ENCODE measurements around the gene BCR.
"Not testable (repeated sequence)": the region's sequence is repeated elsewhere in the genome, so short reads cannot be mapped to it uniquely, and the experiment has no call there.

BCR gene

DNA sequence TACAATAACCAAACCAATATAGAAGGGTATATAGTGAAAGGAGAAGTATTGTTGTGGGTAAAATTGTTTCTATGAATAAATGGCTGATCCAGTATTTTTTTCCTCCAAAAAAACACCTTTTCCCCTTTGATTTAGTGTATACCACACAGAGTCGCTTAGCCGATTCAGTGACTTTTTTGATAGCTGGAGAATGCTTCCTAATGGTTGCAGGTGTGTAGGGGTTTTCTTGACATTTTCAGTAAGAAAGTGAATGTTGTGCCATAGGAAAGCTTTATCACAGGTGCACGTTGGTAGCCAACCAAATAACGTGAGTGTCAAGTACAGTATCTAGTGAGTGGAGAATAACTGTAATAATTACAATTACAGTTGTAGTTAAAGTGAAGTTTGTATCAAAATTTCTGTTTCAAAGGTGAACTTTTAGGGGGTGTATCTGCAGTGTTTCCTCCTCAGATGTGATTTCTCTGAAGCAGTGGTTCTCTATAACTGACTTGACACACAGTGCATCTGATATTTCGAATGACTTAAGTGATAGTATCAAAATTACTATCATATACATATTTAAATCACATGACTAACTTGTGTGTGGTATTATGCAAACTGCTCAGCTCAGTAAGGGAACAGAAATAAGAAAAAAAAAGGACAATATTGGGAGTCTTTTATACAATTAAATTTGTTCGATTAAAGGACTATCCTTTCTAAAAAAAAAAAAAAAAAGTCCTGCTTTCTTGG, 143.8 kb downstream of the BCR start:
- not testable (repeated sequence) for DNase-seq

DNA sequence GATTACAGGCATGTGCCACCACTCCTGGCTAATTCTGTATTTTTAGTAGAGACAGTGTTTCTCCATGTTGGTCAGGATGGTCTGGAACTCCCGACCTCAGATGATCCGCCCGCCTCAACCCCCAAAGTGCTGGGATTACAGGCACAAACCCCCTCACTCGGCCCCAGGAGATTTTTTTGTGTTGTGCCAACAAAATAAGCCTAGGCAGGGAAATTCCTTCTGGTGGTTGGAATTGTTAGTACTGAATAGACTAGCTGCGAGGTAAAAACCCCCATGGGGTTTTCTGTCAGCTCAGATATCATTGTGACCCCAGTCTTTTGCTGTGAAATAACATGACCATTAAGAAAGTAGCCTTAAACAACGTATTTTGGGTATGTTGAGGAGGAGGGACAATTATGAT, 144.9 kb downstream of the BCR start:
- no peak for DNase-seq

DNA sequence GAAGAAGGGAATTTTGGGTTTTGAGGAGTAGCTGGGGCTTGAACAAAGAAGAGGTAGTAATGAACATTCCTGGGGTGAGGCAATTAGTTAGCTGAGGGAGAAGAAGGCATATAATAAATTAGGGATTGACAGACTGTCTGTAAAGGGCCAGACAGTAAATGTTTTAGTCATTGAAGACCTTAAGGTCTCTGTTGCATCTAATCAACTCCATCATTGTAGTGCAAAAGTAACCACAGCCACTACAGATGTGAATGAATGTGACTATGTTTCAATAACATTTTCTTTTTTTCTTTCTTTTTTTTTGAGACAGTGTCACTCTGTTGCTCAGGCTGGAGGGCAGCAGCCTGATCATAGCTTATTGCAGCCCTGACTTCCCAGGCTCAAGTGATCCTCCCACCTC, 153.5 kb downstream of the BCR start:
- not testable (repeated sequence) for DNase-seq

DNA sequence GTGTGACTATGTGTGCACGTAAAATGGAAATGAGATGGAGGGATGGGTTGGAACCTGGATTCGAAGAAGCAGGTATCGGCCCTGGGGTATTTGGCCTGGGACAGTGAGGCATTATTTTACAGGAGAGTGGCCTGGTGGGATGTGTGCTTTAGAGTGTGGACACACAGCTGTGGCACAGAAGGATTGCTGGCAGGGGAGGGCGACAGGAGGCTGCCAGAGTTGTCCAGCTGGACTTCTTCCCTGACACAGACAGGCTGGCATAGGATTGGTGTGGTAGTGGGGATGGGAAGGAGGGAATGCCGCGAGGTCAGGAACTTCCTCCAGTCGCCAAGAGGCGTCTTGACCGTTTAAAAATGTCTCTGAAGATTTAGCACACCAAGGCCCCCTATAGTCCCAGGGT, 157.4 kb downstream of the BCR start:
- not testable (repeated sequence) for DNase-seq

DNA sequence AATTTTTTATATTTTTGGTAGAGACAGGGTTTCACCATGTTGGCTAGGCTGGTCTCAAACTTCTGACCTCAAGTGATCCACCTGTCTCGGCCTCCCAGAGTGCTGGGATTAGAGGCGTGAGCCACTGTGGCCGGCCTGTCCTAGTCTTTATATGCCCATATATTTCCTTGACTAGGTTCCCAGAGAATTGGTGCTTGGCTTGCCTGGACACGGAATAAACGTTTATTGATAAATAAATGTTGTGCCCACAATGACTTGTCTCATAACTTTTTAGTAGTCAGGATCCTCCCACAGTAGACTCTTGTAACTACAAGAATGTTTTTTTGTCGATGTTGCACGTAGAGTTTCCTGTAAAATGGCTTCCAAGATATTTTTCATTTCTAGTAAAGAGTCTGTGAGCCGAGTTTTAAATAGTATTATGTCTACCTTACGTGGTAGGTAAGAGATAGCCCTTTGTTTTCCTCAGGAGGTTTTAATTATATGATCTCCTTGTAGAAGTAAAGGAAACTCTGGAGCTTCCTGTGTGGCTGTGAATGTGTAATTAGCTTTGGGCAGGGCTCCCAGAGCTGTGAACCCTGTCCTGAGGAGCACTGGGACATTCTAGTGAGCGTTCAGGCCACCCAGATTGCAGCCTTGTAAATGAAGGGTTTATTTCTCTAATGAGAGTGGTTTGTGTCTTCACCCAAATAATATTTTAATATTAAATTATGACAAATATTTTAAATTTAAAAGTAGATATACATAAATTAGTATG, 161.8 kb downstream of the BCR start:
- DNase-seq: not testable (repeated sequence)

DNA sequence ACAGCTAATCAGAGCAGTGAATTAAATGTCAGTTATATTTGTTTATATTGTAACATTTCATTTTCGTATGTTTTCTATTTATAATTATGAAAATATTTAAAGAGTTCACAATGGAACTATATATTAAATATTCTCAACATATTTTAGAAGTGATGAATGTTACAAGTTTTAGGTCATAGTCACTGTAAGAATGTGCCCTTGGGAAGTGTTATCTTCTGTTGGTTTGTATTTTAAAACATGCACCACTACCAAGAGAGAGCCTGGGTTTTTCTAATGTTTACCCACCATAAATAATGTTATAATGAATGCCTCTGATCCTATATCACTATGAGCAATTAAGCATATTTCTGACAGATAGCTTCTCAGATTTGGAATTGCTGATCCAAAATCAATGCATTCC, 171.0 kb downstream of the BCR start:
- DNase-seq: no peak

DNA sequence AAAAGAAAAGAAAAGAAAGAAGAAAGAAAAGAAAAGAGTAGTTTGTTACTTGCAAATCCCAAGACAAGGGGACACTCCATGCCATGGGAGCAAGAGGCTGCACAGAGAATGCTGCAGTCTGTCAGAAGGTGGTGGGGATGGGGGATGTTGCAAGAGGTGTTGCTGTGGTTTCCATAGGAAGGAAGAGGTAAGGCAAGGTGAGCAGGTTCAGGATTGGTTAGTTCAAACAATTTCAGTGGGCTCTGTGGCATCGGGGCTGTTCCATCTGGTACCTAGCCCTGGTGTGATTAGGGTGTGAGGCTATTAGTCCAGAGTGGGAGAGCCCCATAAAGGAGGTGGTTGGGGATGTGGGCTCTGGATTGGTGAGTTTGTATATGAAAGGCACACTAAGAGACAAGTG, 172.7 kb downstream of the BCR start:
- DNase-seq: no peak

DNA sequence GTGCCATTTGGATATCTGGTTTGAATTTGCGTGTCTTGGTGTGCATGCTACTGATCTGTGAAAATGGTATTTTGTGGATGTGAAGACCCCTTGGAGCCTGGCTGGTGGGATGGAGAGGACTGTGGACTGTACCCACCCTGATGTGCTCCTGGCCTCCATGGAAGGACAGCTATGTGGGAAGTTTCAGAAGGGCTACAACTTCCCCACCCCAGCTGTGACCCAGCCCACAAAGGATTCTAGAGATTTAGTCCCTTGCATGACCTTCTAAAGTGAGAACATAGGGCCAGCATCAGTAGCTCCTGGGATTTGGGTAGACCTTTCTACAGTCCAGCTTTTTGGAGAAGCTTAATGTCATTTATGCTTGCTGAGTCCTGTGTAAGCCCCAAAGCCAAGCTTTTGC, 173.4 kb downstream of the BCR start:
- no peak for DNase-seq

DNA sequence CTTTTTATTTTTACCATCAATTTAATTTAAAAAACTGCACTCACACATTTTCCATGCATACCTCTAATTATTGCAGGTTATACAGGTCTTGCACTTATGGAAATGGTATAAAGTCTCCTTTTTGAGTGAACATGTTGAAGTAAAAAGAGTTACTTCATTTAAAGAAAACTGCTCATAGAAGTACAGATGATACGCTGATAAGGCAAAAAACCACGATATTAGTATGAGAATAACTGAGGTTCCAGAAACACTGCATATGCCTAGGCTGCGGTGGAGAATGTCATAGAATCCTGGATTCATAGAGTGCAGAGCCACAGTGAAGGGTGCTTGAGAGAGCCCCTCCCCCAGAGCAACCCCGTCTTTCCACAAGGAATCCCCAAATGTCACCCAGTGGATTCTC, 175.8 kb downstream of the BCR start:
- DNase-seq: no peak

DNA sequence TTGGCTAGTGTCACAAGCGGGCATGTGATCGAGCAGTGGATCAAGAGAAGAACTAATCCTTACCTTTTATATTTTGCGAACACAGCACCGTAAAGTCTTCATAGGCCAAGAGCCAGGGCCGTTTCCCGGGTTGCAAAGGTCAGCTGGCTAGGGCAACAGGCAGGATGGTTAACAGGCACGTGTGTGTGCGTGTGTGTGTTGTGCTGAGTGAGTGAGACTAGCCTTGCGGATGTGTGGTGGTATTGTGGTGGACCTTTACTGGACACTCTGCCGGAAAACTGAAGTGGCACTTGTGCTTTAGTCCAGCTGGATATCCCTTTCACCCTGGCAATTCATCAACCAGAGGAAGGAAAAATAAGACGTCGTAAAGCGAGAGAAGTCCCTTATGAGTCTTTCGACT, 176.7 kb downstream of the BCR start:
- no peak for DNase-seq

DNA sequence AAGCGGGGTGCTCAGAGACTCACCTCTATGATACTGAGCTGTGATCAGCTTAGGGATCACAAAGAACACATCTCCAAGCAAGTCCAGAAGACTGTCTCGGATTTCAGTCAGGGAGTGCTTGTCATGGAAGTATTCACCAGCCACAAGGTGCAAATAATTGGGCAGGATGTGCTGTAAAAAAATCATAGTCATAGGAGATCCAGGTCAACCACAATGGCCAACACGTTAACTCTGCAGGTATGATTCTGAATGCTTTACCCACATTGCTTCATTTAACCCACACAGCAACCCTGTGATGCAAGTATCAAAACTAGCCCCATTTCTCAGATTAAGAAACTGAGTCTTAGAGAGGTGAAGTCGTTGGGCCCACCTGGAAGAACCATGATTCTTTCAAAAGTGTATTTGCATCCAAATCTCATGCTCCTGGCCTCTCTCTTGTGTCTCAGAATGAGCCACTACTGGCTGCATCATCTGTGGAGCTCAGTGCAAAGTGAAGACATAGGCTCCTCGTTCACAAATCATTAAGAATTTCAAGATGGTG, 179.3 kb downstream of the BCR start:
- no peak for DNase-seq

DNA sequence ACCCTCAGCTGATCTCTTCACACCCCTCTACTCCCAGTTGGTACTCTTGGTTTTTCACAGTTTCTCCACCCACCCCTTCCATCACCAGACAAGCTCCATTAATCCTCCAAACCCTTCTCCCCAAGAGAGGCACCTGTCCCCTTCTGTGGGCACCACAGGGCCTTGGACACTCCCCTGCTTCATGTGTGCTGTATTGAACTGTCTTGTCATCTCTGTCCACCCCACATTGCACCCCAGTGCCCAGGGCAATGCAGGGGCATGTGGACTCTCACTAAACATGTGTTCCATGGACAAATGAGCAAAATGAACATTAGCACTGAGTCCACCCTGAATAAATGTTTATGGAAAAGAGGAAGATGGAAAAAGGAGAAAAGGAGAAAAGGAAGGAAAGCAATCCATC, 181.4 kb downstream of the BCR start:
- no peak for DNase-seq

DNA sequence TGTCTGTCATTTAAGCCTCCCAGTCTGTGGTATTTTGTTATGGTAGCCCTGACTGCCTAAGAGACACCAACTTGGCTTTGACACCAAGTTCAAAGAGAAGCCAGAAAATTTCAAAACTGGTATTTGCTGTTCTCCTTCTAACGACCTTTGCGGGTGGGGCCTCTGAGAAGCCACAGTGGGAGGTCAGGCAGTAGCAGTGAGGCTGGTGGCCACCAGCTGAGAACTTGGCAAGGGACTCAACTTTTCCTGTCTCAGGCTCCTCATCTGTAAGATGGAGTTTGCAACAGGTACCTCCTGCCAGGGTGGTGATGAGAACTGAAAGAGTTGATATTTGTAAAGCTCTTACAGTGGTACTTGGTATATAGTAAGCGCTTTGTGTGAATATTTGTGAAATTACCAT, 183.4 kb downstream of the BCR start:
- no peak for DNase-seq

DNA sequence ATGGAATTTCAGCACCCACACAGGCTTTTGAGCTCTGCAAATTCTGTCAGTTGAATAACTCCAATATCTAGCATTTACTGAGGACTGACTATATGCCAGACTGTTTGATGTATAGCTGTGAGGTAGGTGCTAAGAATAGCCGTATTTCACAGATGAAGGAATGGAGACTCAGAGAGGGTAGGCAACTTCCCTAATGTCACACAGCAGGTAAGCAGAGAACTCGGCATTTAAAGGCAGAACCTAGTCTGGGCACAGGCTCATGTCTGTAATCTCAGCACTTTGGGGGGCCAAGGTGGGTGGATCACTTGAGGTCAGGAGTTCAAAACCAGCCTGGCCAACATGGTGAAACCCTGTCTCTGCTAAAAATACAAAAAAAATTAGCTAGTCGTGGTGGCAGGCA, 184.1 kb downstream of the BCR start:
- no peak for DNase-seq

DNA sequence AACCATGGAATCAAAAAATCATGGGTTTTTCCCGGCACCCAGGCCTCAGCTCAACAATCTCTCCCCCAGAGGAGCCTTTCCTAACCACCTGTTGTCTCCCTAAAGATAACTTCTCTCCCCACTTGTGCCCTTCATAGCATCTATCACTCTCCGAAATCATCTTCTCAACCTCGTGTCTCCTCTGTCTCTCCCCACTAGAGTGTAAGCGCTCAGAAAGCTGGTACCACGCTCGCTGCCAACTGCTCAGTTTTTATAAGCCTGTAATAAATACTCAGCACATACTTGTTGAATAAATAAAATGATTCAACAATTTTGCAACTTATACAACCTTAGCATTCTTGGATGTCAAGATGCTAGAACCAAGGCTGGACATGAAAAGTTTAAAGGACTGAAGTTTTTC, 185.2 kb downstream of the BCR start:
- no peak for DNase-seq

DNA sequence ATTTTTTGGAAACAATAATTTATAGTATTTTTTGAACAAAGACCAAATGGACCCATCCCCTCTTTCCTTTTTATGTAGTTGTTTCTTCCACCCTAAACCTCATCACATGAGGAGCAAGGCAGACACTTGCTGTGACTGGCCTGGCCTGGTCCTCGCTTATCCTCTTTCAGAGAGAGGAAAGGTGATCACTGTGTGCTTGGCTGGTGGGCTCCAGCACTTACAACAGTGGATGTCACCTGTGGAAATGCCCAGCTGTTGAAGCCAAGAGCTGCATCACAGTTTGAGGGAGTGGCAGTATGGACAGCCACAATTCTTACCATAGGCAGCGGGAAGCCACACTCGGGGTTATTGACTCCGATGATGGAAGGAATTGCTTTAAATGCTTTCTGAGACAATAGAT, 185.7 kb downstream of the BCR start:
- DNase-seq: no peak

DNA sequence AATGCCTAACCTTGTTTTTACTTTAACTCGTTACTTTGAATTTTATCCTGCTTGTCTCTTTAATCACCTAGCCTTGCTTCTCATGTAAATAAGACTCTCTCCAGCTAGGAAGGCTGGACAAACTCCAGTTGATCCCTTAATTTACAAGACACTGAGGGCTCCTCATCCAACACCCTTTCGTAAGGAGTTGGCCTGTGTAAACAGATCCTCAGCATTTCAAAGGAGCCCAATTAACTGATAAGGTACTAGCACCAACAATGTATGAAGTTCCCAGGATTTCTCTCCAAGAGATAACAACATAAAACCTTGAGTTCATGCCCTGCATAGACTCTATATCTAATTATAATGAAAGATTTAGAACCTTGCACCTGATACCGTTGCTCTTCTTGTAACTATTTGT, 186.9 kb downstream of the BCR start:
- DNase-seq: not testable (repeated sequence)

Data from NCI-H1048 (cell line).